Testis (tissue), 3 donors: ENCODE data around the gene DDA1. TPM values are rescaled to one million over a fixed set of nuclear protein-coding genes. Genes with fewer than 3 reads are reported as not detected.

Experiments
- DNase-seq: peaks from one replicate; pipeline ENCODE4 v3.0.0-alpha.2; 2019
- H3K27ac ChIP-seq, 2 donors: fragments of 200-600 bp; sonication (generic); one replicate each; pipeline ENCODE4 v1.5.1; 2019
- H3K27me3 ChIP-seq: fragments of 200-600 bp; sonication (generic); one replicate; pipeline ENCODE4 v1.5.1; 2019
- H3K36me3 ChIP-seq: fragments of 200-600 bp; sonication (generic); one replicate; pipeline ENCODE4 v1.5.1; 2017; ENCODE audit warnings: low read depth; ENCODE audit errors: missing control alignments
- H3K4me1 ChIP-seq: fragments of 200-600 bp; sonication (generic); one replicate; pipeline ENCODE4 v1.5.1; 2019
- H3K4me3 ChIP-seq, 2 donors: fragments of 200-600 bp; sonication (generic); one replicate each; pipeline ENCODE4 v1.5.1; 2017 to 2019
- H3K9me3 ChIP-seq: fragments of 200-600 bp; sonication (generic); one replicate; pipeline ENCODE4 v1.5.1; 2017
- CTCF ChIP-seq, 3 experiments: fragments of 450-650 bp in 2 of 3; fragments of 200-600 bp in 1 of 3; sonication (generic) in 1 of 3; IDR thresholded peaks; one replicate each; pipeline ENCODE4 v1.5.1; 2016 to 2019; ENCODE audit warnings: antibody characterized with exemption in 3 of 3, mild to moderate bottlenecking in 2 of 3, moderate library complexity in 1 of 3
- POLR2A ChIP-seq: fragments of 450-650 bp; IDR thresholded peaks from one replicate; pipeline ENCODE4 v1.6.1; 2017; ENCODE audit warnings: antibody characterized with exemption, mild to moderate bottlenecking, moderate library complexity
- WGBS, 2 donors: methylation state at CpG; one replicate each; pipeline ENCODE4 v1.1.5; 2018; 5-methylcytosine and 5-hydroxymethylcytosine counted together
- intact Hi-C: fragments of 100-400 bp; cut with DNase I; formaldehyde crosslinking; loops from one replicate; pipeline ENCODE4 v1.15.1; 2023; ENCODE audit warnings: low total_unique reads
- polyA plus RNA-seq: library from polyadenylated mRNA; stranded (reverse); fragments of 350-450 nt; fragmentation: Illumina TruSeq; extraction: RNeasy Lipid Tissue Mini Kit (QIAGEN cat#74804); gene quantifications from one replicate; pipeline ENCODE4 v1.2.3, GENCODE V29; 2014; ENCODE audit warnings: low read depth, low replicate concordance; ENCODE audit not compliant: insufficient read depth
- total RNA-seq, 2 donors: library from RNA; depleted of rRNA; stranded (reverse); fragments of >200 nt; gene quantifications; one replicate each; pipeline ENCODE4 v1.2.3, GENCODE V29; 2016

The DDA1 gene
- total and polyA plus RNA-seq, 3 donors from 2014 or later: 46.4 to 123 (median 55.5) TPM

DNA sequence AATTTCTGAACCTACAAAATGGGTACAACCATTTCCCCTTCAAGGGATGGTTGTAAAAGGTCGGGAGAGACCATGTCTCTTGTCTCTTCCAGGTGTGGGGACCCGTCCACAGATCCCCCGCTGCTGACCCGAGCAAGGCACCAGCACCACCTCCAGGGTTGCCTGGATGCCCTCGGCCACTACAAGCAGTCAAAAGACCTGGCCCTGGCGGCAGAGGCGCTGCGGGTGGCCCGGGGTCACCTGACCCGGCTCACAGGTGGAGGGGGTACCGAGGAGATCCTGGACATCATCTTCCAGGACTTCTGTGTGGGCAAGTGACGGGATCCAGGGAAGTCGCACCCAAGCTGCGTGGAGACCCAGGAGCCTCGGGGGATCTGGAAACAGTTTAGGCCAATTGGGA, 32.0 kb downstream of the DDA1 start:
- Histone ChIP-seq H3K4me3 (no peak overlapping the region), H3K9me3 (no peaks in the 10 kb centered on the region), H3K27me3 (no peaks in the 10 kb centered on the region), H3K4me1 (peaks cover 11% of the 10 kb centered on the region), H3K36me3 (no peaks in the 10 kb centered on the region), H3K27ac (no peak overlapping the region)
- 64 to 74% methylated on average over 7 to 15 of the region's 15 CpGs for WGBS, 2 donors
- intact Hi-C loops: no loop called here
- DNase-seq: no peak
- no peak for TF ChIP-seq CTCF (IDR thresholded peaks at IDR 0.05)
- no peak for TF ChIP-seq POLR2A

- no peaks in the 10 kb centered on the region for H3K27me3 ChIP-seq
- 75 to 83% methylated on average over 7 of the region's 7 CpGs for WGBS, 2 donors
- TF ChIP-seq CTCF (IDR thresholded peaks at IDR 0.05) (no peak), POLR2A (no peak)
- H3K36me3 ChIP-seq: no peaks in the 10 kb centered on the region
- intact Hi-C loops: no loop called here
- H3K9me3 ChIP-seq: no peaks in the 10 kb centered on the region
- peaks cover 10% of the 10 kb centered on the region for H3K4me1 ChIP-seq
- H3K27ac ChIP-seq: no peak overlapping the region
- H3K4me3 ChIP-seq: no peak overlapping the region
- no peak for DNase-seq
Observed at GRCh38 chr19:17341845-17342244, 32.5 kb downstream of the DDA1 start.

GRCh38 chr19:17346109-17346671, 36.8 kb downstream of the DDA1 start:
- no peaks in the 10 kb centered on the region for H3K36me3 ChIP-seq
- no peaks in the 10 kb centered on the region for H3K27me3 ChIP-seq
- no peaks in the 10 kb centered on the region for H3K9me3 ChIP-seq
- WGBS, 2 donors: 2 to 18% methylated on average over 19 to 24 of the region's 24 CpGs
- DNase-seq: peak; percentile 86
- H3K4me3 ChIP-seq: no peak overlapping the region
- TF ChIP-seq POLR2A (no peak), CTCF (IDR thresholded peaks at IDR 0.05) (peak; percentile 91 to 96 (median 95))
- H3K27ac ChIP-seq: no peak overlapping the region
- H3K4me1 ChIP-seq: peaks cover 12% of the 10 kb centered on the region
- intact Hi-C loops: loop anchor here (5.0 kb wide), 1 partner anchor 41 kb away; no protein-coding TSS in a partner anchor

DNA sequence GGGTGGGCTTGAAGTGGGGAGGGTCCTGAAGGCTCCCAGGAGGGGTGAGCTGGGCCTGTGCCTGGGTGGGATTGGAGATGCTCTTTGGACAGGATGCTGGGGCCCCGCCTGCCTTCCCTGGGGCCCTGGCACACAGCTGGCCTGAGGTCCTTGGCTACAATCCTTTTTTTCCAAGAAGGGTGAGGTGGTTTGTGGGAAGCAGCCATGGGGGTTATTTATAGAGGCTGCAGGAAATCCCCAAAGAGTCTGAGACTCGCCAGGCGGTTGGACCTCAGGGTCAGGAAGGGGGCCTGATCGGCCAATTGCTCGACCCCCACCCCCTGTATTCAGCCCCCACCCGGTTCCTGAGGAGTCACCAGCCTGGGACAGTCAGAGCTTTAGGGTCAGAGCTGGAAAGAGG, 38.0 kb downstream of the DDA1 start:
- peak overlapping the region; percentile 31 to 47 for H3K27ac ChIP-seq
- TF ChIP-seq POLR2A (no peak), CTCF (IDR thresholded peaks at IDR 0.05) (no peak)
- intact Hi-C loops: loop anchor here (5.0 kb wide), 1 partner anchor 40 kb away; no protein-coding TSS in a partner anchor
- H3K4me1 ChIP-seq: peaks cover 12% of the 10 kb centered on the region
- no peaks in the 10 kb centered on the region for H3K36me3 ChIP-seq
- 24 to 29% methylated on average over 4 to 6 of the region's 6 CpGs for WGBS, 2 donors
- no peaks in the 10 kb centered on the region for H3K27me3 ChIP-seq
- no peak for DNase-seq
- no peaks in the 10 kb centered on the region for H3K9me3 ChIP-seq
- H3K4me3 ChIP-seq: no peak overlapping the region

GRCh38 chr19:17347877-17348276, 38.5 kb downstream of the DDA1 start:
- H3K4me3 ChIP-seq: no peak overlapping the region
- DNase-seq: no peak
- H3K36me3 ChIP-seq: no peaks in the 10 kb centered on the region
- H3K27ac ChIP-seq: peak overlapping the region; percentile 31 to 47
- TF ChIP-seq POLR2A (no peak), CTCF (IDR thresholded peaks at IDR 0.05) (no peak)
- peaks cover 12% of the 10 kb centered on the region for H3K4me1 ChIP-seq
- no peaks in the 10 kb centered on the region for H3K27me3 ChIP-seq
- intact Hi-C loops: loop anchor here (5.0 kb wide), 1 partner anchor 39 kb away; no protein-coding TSS in a partner anchor
- WGBS, 2 donors: 69% methylated on average over 2 of the region's 2 CpGs
- H3K9me3 ChIP-seq: no peaks in the 10 kb centered on the region
